Vagina (tissue), 2 donors: ENCODE data around the gene MAGED2.

ENCODE experiments used
- CTCF ChIP-seq, 3 experiments: fragments of 450-650 bp in 2 of 3; fragments of 200-600 bp in 1 of 3; sonication (generic) in 1 of 3; IDR thresholded peaks; one replicate each; pipeline ENCODE4 v1.5.1; 2017 to 2019; ENCODE audit warnings: antibody characterized with exemption in 3 of 3, mild to moderate bottlenecking in 2 of 3, moderate library complexity in 2 of 3
- POLR2A ChIP-seq, 2 donors: fragments of 450-650 bp; IDR thresholded peaks; one replicate each; pipeline ENCODE4 v1.6.1; 2017; ENCODE audit warnings: antibody characterized with exemption in 2 of 2, mild to moderate bottlenecking in 2 of 2, moderate library complexity in 2 of 2
- POLR2AphosphoS5 ChIP-seq, 2 donors: sonication (generic); formaldehyde crosslinking; IDR thresholded peaks; one replicate each; pipeline ENCODE4 v1.9.0; 2017; ENCODE audit warnings: antibody characterized with exemption in 2 of 2, mild to moderate bottlenecking in 2 of 2, low read depth in 1 of 2; ENCODE audit not compliant: insufficient read depth in 1 of 2

DNA sequence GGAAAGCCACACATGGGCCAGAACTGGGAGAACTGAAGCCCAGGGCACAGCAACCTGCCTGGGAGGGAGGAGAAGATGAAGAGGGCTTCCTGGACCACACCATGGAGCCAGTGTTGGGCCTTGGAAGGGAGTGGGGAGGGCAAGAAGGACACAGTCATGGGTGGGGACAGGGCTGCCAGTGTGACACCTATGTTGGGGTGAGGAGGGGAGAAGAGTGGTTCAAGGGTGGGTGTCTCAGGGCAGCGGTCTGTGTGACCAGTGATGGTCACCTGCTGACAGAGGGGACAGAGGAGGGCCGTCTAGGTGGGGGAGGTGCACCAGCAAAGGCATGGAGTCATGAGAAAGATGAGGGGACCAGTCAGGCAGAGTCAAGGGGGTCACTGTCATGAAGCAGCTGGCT is 13.8 kb downstream of the MAGED2 start:
- TF ChIP-seq CTCF (IDR thresholded peaks at IDR 0.05), result no peak
- no peak for TF ChIP-seq POLR2A (IDR thresholded peaks at IDR 0.05)
- TF ChIP-seq POLR2AphosphoS5 (IDR thresholded peaks at IDR 0.05; ENCODE audit: insufficient read depth in 1 of 2, low read depth in 1 of 2), result no peak
